GM23338 (cell line): Measurements from ENCODE around the gene GLIS2. TPM values are rescaled to one million over a fixed set of nuclear protein-coding genes. Genes with fewer than 3 reads are reported as not detected.

Experiments used
- ATAC-seq: fragments of 200-7000 bp; cut with Tn5 transposase; 3 replicates; pipeline ENCODE4 v1.9.1; 2020
- DNase-seq: peaks from one replicate; pipeline ENCODE4 v3.0.0-alpha.2; 2015; ENCODE audit warnings: low spot score
- H2AFZ ChIP-seq: fragments of 200-600 bp; sonication (generic); 2 replicates; pipeline ENCODE4 v1.8.0; 2016; ENCODE audit warnings: antibody characterized with exemption, mild to moderate bottlenecking, moderate library complexity
- H3F3A ChIP-seq: fragments of 200-600 bp; sonication (generic); replicated peaks from 2 replicates; pipeline ENCODE4 v1.8.0; 2017; ENCODE audit warnings: antibody characterized with exemption, mixed run types, low read depth
- H3K27ac ChIP-seq: fragments of 200-600 bp; sonication (generic); 2 replicates; pipeline ENCODE4 v1.6.1; 2016; ENCODE audit warnings: low read depth
- H3K27me3 ChIP-seq: fragments of 200-600 bp; sonication (generic); 2 replicates; pipeline ENCODE4 v1.8.0; 2016; ENCODE audit warnings: mild to moderate bottlenecking, mixed run types, moderate library complexity; ENCODE audit not compliant: insufficient read depth
- H3K36me3 ChIP-seq: fragments of 200-600 bp; sonication (generic); 2 replicates; pipeline ENCODE4 v1.8.0; 2016; ENCODE audit warnings: mild to moderate bottlenecking; ENCODE audit not compliant: insufficient read depth
- H3K4me1 ChIP-seq: fragments of 200-600 bp; sonication (generic); 2 replicates; pipeline ENCODE4 v1.8.0; 2016; ENCODE audit warnings: mild to moderate bottlenecking, moderate library complexity; ENCODE audit not compliant: insufficient read depth
- H3K4me2 ChIP-seq: fragments of 200-600 bp; sonication (generic); 2 replicates; pipeline ENCODE4 v1.7.1; 2017; ENCODE audit warnings: mixed run types
- H3K4me3 ChIP-seq: fragments of 200-600 bp; sonication (generic); 2 replicates; pipeline ENCODE4 v1.6.1; 2016; ENCODE audit warnings: mixed run types
- H3K79me2 ChIP-seq: fragments of 200-600 bp; sonication (generic); replicated peaks from 2 replicates; pipeline ENCODE4 v1.8.0; 2017; ENCODE audit warnings: mild to moderate bottlenecking; ENCODE audit not compliant: insufficient read depth
- H3K9me2 ChIP-seq: fragments of 200-600 bp; sonication (generic); 2 replicates; pipeline ENCODE4 v1.8.0; 2017; ENCODE audit not compliant: insufficient read depth
- H4K20me1 ChIP-seq: fragments of 200-600 bp; sonication (generic); replicated peaks from 2 replicates; pipeline ENCODE4 v1.8.0; 2017; ENCODE audit warnings: mild to moderate bottlenecking; ENCODE audit not compliant: insufficient read depth
- H3K27ac Mint-ChIP-seq: 2 replicates; pipeline ENCODE4 v1.8.0; 2020; ENCODE audit warnings: inconsistent platforms, mild to moderate bottlenecking, moderate library complexity, mixed read lengths
- H3K27me3 Mint-ChIP-seq: 3 replicates; pipeline ENCODE4 v1.8.0; 2022; ENCODE audit warnings: low read depth, mild to moderate bottlenecking, moderate library complexity, mixed read lengths, inconsistent platforms; ENCODE audit not compliant: insufficient read depth, poor library complexity
- H3K36me3 Mint-ChIP-seq: 3 replicates; pipeline ENCODE4 v1.8.0; 2021; ENCODE audit warnings: low read depth, mild to moderate bottlenecking, inconsistent platforms, moderate library complexity, mixed read lengths
- H3K4me1 Mint-ChIP-seq: 3 replicates; pipeline ENCODE4 v1.8.0; 2020; ENCODE audit warnings: mild to moderate bottlenecking, inconsistent platforms, mixed read lengths
- H3K4me3 Mint-ChIP-seq: 3 replicates; pipeline ENCODE4 v1.8.0; 2021; ENCODE audit warnings: moderate library complexity, mild to moderate bottlenecking, inconsistent platforms, mixed read lengths
- H3K9me3 Mint-ChIP-seq: 3 replicates; pipeline ENCODE4 v1.8.0; 2020; ENCODE audit warnings: moderate library complexity, mild to moderate bottlenecking, inconsistent platforms, mixed read lengths
- CREB1 ChIP-seq: fragments of 250-450 bp; sonication (Bioruptor Pico); IDR thresholded peaks from 2 replicates; pipeline ENCODE4 v1.5.0; 2020; ENCODE audit warnings: low read depth, mild to moderate bottlenecking, moderate library complexity
- CTCF ChIP-seq, 2 experiments: fragments of 200-600 bp in 1 of 2; sonication (generic) in 1 of 2; conservative IDR thresholded peaks; 2 replicates each; pipeline versions ENCODE4 v1.5.1 to v1.6.1; 2016 to 2017; ENCODE audit warnings: antibody characterized with exemption in 2 of 2, low read depth in 2 of 2, mild to moderate bottlenecking in 2 of 2, moderate library complexity in 1 of 2
- ETS1 ChIP-seq: IDR thresholded peaks from 2 replicates; pipeline ENCODE4 v1.6.1; 2016; ENCODE audit warnings: antibody characterized with exemption
- EZH2 ChIP-seq: fragments of 200-600 bp; sonication (generic); IDR thresholded peaks from one replicate; pipeline ENCODE4 v1.8.0; 2017; ENCODE audit warnings: antibody characterized with exemption, mild to moderate bottlenecking, low read depth; ENCODE audit not compliant: unreplicated experiment
- EZH2phosphoT487 ChIP-seq: fragments of 200-600 bp; sonication (generic); IDR thresholded peaks from one replicate; pipeline ENCODE4 v1.8.1; 2018; ENCODE audit warnings: antibody characterized with exemption; ENCODE audit not compliant: unreplicated experiment
- JUNB ChIP-seq: IDR thresholded peaks from one replicate; pipeline ENCODE4 v1.6.1; 2016; ENCODE audit warnings: antibody characterized with exemption; ENCODE audit not compliant: unreplicated experiment
- NANOG ChIP-seq: IDR thresholded peaks from 2 replicates; pipeline ENCODE4 v1.6.1; 2016; ENCODE audit warnings: antibody characterized with exemption, borderline replicate concordance
- POLR2AphosphoS5 ChIP-seq: IDR thresholded peaks from 2 replicates; pipeline ENCODE4 v1.6.1; 2016; ENCODE audit warnings: antibody characterized with exemption, low read depth
- REST ChIP-seq: IDR thresholded peaks from one replicate; pipeline ENCODE4 v1.6.1; 2018; ENCODE audit warnings: antibody characterized with exemption; ENCODE audit not compliant: unreplicated experiment
- STAT1 ChIP-seq: IDR thresholded peaks from one replicate; pipeline ENCODE4 v1.6.1; 2016; ENCODE audit warnings: antibody characterized with exemption; ENCODE audit not compliant: unreplicated experiment
- ZNF331 ChIP-seq: fragments of 250-450 bp; sonication (Bioruptor Pico); IDR thresholded peaks from 2 replicates; pipeline ENCODE4 v1.5.0; 2020; ENCODE audit warnings: low read depth, mild to moderate bottlenecking, moderate library complexity
- long read RNA-seq: library from polyadenylated mRNA; unstranded; transcript quantifications from one replicate; pipeline ENCODE4 v2.0.0, GENCODE V29; 2020; ENCODE audit not compliant: unreplicated experiment
- polyA plus RNA-seq: library from polyadenylated mRNA; unstranded; fragments of >200 nt; fragmentation: Nextera tagmentation; extraction: Ambion mirVana; gene quantifications from 2 replicates; pipeline ENCODE4 v1.2.1, GENCODE V29; 2016
- total RNA-seq: library from RNA; depleted of rRNA; stranded (reverse); fragments of >200 nt; shearing (Covaris generic); gene quantifications from 2 replicates; pipeline ENCODE4 v1.2.3, GENCODE V29; 2014; rRNA removed

The GLIS2 gene
- total RNA-seq (9.0 and 10.2 TPM in 2 replicates), polyA plus RNA-seq (8.2 and 8.8 TPM in 2 replicates)
- long read RNA-seq, partial matches to known transcripts: 0 of 2 reads
- long read RNA-seq, other reads (novel, unspliced or antisense): 2 of 2 reads

GRCh38 chr16:4315186-4316107 lies at the start of gene GLIS2:
Gene GLIS2 (plus strand): TSS chr16:4316067. CDS start chr16:4332281, 16,214 bp downstream.
- Histone ChIP-seq H3K9me2 (no peaks in the 10 kb centered on the region), H3K27me3 (peaks cover 19% of the 10 kb centered on the region), H3F3A (peaks cover 19% of the 10 kb centered on the region), H3K4me1 (peaks cover 32% of the 10 kb centered on the region), H4K20me1 (peaks cover 16% of the 10 kb centered on the region; the same call in 1 of the 2 replicates), H3K4me3 (peak within 1 kb of the TSS; percentile 84), H3K79me2 (peaks cover 34% of the 10 kb centered on the region), H2AFZ (peak within 1 kb of the TSS; percentile 28), H3K27ac (peak within 1 kb of the TSS; percentile 79; the same call in 1 of the 2 replicates), H3K4me2 (peak within 1 kb of the TSS; percentile 96), H3K36me3 (no peaks in the 10 kb centered on the region)
- H3K27ac Mint-ChIP-seq: no peak within 1 kb of the TSS
- H3K36me3 Mint-ChIP-seq: no peaks in the 10 kb centered on the region; the same call in 2 of the 3 replicates
- peak; percentile 89 for DNase-seq
- peaks cover 24% of the 10 kb centered on the region for H3K27me3 Mint-ChIP-seq
- peak; percentile 24 for ATAC-seq
- peak within 1 kb of the TSS; percentile 85 for H3K4me3 Mint-ChIP-seq
- H3K9me3 Mint-ChIP-seq: peaks cover 3% of the 10 kb centered on the region; the same call in 1 of the 3 replicates
- peak; percentile 40; the same call in 1 of the 2 replicates for TF ChIP-seq POLR2AphosphoS5
- no peak for TF ChIP-seq STAT1
- peaks cover 16% of the 10 kb centered on the region for H3K4me1 Mint-ChIP-seq

- Histone ChIP-seq H3K4me1 (peaks cover 19% of the 10 kb centered on the region), H3K27me3 (no peaks in the 10 kb centered on the region), H3K79me2 (peaks cover 86% of the 10 kb centered on the region), H3F3A (peaks cover 32% of the 10 kb centered on the region), H2AFZ (no peak overlapping the region), H3K4me3 (no peak overlapping the region), H3K9me2 (no peaks in the 10 kb centered on the region), H4K20me1 (peaks cover 24% of the 10 kb centered on the region), H3K27ac (no peak overlapping the region), H3K36me3 (no peaks in the 10 kb centered on the region), H3K4me2 (no peak overlapping the region)
- ATAC-seq: no peak
- TF ChIP-seq STAT1: no peak
- TF ChIP-seq JUNB: no peak
- TF ChIP-seq EZH2: no peak
- Mint-ChIP-seq H3K27ac (peak overlapping the region; percentile 60; the same call in 1 of the 2 replicates), H3K27me3 (peaks cover 23% of the 10 kb centered on the region), H3K4me1 (peaks cover 23% of the 10 kb centered on the region), H3K36me3 (peaks cover 55% of the 10 kb centered on the region), H3K4me3 (no peak overlapping the region; the same call in 2 of the 3 replicates), H3K9me3 (no peaks in the 10 kb centered on the region; the same call in 2 of the 3 replicates)
- DNase-seq: peak; percentile 79
Observed at GRCh38 chr16:4266372-4266771, 49.5 kb upstream of the GLIS2 start.

GRCh38 chr16:4270091-4270490 lies 45.8 kb upstream of the GLIS2 start:
- H3K4me3 ChIP-seq: no peak overlapping the region; the same call in 1 of the 2 replicates
- H3K36me3 ChIP-seq: no peaks in the 10 kb centered on the region
- peak overlapping the region; percentile 90; the same call in 1 of the 2 replicates for H3K4me2 ChIP-seq
- Mint-ChIP-seq H3K27me3 (peaks cover 24% of the 10 kb centered on the region), H3K36me3 (peaks cover 36% of the 10 kb centered on the region), H3K4me1 (peaks cover 10% of the 10 kb centered on the region), H3K4me3 (peak overlapping the region; percentile 94; the same call in 1 of the 3 replicates), H3K27ac (no peak overlapping the region), H3K9me3 (peaks cover 4% of the 10 kb centered on the region; the same call in 2 of the 3 replicates)
- ATAC-seq (no peak), DNase-seq (no peak)
- H3K27ac ChIP-seq: no peak overlapping the region
- peaks cover 22% of the 10 kb centered on the region for H3F3A ChIP-seq
- peaks cover 17% of the 10 kb centered on the region for H4K20me1 ChIP-seq
- no peak overlapping the region for H2AFZ ChIP-seq
- H3K79me2 ChIP-seq: peaks cover 74% of the 10 kb centered on the region
- no peaks in the 10 kb centered on the region for H3K27me3 ChIP-seq
- no peaks in the 10 kb centered on the region for H3K9me2 ChIP-seq
- H3K4me1 ChIP-seq: peaks cover 10% of the 10 kb centered on the region
- TF ChIP-seq CREB1 (CRISPR knock-in tag) (no peak), EZH2 (no peak), JUNB (no peak), NANOG (no peak), EZH2phosphoT487 (no peak), CTCF (conservative IDR thresholded peaks at IDR 0.05; ENCODE audit: low read depth in 2 of 2) (no peak), ETS1 (no peak), REST (no peak), ZNF331 (no peak)
